Left renal pelvis (tissue), 4 donors: ENCODE results near the gene FTCD. TPM values are rescaled to one million over a fixed set of nuclear protein-coding genes. Genes with fewer than 3 reads are reported as not detected.
"Not testable (repeated sequence)": the region's sequence is repeated elsewhere in the genome, so short reads cannot be mapped to it uniquely, and the experiment has no call there.

Experiments used
- DNase-seq, 4 donors: peaks; one replicate each; pipeline ENCODE4 v3.0.0-alpha.2; 2013; ENCODE audit warnings: low read depth in 4 of 4, low spot score in 3 of 4
- polyA plus RNA-seq, 4 donors: library from polyadenylated mRNA; unstranded; fragments of 120-200 nt; gene quantifications; one replicate each; pipeline ENCODE4 v1.2.1, GENCODE V29; 2013; ENCODE audit not compliant: insufficient read length in 4 of 4

Gene FTCD
- polyA plus RNA-seq, 4 donors, result 2.9 to 46.9 (median 21.8) TPM

DNA sequence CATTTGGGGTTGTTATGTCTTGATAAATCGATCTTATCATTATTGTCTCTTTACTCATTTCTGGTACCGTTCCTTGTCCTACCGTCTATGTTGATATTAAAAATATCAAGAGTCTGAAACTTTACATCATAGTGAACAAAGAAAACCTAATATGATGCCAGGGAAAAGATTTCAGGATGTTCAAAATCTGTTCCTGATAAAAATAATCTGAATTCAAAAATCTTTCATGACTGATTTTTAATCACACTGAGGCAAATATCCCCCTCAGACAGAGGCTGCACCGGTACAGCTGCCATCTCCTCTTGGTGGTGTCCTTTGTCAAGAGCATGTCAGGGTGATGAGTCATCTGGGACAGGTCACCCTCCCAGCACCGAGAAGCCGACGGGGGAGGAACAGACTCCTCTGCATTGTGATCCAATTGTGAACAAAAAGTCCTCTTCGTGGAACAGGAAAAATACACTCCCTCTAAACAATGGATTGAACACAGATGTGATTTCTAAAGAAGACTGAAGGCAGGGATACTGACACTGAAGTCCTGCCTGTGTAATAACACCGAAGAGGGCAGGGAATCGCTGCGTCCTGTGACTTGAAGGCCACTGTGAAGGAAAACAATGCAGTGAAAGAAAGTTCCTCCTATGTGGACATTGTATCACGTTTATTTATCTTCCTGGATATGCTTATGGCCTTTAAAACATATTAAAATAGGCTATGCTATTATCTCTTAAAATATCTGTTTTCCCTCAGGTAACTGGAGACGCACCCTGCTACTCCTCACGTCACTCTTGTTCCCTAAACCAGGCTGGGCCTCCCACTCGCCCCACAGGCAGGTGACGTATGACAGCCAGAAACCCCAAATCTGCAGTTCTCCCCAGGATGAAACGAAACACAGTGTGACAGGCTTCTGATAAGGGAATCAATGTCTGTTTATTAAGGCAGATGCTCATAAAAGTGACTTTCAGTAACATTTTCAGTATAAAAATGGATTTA is 33.1 kb upstream of the FTCD start:
- DNase-seq, result no peak

DNA sequence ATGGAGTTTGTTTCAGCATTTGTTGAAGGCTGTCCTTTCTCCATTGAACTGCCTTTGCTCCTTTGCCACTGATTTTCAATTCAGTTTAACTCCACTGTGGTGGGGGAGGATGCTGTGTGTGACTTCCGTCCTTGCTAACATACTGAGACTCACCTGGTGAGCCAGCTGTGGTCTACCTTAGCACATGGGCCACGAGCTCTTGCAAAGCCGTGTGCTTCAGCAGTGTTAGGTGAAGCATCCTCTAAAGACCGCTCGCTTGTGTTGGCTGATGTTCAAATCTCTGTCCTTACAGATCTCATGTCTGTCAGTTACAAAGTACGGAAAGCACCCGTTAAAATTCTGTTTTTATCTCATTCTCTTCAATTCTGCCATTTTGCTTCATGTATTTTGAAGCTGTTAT is 32.4 kb upstream of the FTCD start:
- no peak for DNase-seq

DNA sequence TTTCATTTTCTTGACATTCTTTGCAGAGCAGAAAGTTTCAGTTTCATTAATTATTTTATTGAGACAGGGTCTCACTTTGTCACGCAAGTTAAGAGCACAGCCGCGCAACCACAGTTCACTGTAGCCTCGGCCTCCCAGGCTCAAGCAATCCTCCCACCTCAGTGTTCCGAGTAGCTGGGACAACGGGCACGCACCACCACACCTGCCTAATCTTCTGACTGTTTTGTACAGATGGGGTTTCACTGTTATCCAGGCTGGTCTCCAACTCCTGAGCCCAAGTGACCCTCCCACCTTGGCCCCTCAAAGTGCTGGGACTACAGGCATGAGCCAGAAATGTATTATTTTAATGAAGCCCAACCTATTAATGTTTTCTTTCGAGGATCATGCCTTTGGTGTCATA is 31.9 kb upstream of the FTCD start:
- DNase-seq, result no peak

DNA sequence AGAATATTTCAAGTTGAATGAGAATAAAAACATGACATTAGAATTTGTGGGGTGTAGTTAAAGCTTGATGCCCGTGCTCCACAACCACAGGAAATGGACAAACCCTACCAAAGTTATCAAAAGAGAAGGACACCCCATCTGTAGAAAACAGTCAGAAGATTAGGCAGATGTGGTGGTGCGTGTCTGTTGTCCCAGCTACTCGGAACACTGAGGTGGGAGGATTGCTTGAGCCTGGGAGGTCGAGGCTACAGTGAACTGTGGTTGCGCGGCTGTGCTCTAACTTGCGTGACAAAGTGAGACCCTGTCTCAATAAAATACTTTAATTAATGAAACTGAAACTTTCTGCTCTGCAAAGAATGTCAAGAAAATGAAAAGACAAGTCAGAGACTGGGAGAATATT is 30.3 kb upstream of the FTCD start:
- no peak for DNase-seq

DNA sequence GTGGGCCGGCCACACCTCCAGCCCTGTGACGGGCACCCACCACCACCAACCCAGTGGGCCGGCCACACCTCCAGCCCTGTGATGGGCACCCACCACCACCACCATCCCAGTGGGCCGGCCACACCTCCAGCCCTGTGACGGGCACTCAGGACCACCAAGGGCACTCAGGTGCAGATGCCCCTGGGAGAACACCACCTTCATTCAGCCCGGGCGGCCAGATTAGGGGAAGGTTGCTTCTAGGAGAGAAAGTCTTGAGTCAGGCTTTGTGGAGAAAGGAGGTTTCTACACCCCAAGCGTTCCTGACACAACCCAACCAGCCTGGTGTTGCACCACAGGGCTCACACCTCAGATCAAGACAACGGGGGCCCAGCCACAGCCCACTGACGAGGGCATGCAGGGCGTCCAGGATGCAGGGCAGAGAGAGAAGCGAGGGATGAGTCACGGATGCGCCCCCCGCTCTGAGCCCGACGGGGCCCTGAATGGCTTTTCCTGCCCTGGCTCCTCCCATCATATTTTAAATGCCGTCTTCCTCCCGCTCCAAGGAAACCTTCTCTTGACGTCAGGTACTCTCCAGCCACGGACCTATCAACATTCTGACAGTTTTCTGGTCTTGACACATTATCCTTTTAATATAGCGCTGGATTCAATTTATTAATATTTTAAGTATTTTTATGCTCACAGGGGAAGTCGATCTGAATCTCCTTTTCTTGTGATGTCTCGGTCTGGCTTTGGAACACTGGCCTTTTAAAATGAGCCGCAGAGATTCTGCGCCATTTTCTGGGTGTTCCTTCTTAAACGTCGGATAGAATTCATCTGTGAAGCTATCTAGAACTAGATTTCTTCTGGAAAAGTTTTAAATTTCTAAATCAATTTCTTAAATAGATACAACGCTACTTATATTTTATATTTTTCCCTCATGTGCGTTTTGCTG is 29.5 kb upstream of the FTCD start:
- peak; percentile 53 to 84 (median 77) for DNase-seq

DNA sequence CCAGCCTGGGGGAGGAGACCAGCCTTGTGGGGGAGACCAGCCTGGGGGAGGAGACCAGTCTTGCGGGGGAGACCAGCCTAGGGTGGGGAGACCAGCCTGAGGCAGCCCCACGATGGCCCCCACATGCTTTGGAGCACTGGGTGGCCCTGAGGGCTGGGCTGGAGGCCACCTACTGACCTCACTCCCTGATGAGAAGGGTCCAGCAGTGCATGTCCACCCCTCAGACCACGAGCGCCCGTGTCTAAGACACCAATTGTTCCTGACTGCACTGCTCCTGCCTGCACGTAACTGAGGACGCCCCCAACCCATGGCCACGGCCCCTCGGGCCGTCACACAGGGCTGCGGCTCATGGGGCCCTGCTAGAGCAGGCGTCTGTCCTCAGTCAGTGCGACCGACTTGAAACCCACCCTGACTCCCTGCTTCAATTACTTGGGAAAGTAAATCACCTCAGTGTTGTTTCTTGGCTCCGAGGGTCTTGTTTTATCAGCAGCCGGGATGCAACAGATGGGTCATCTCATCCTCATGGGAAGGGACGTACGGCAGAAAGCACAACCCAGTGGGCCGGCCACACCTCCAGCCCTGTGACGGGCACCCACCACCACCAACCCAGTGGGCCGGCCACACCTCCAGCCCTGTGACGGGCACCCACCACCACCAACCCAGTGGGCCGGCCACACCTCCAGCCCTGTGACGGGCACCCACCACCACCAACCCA is 28.7 kb upstream of the FTCD start, which contains the start of gene SPATC1L:
SPATC1L (minus strand) TSS at position 550 of the 715 bp plus-strand sequence. CDS start 1,643 bp downstream, outside the sequence.
- DNase-seq, result peak; percentile 59 to 87 (median 83)

DNA sequence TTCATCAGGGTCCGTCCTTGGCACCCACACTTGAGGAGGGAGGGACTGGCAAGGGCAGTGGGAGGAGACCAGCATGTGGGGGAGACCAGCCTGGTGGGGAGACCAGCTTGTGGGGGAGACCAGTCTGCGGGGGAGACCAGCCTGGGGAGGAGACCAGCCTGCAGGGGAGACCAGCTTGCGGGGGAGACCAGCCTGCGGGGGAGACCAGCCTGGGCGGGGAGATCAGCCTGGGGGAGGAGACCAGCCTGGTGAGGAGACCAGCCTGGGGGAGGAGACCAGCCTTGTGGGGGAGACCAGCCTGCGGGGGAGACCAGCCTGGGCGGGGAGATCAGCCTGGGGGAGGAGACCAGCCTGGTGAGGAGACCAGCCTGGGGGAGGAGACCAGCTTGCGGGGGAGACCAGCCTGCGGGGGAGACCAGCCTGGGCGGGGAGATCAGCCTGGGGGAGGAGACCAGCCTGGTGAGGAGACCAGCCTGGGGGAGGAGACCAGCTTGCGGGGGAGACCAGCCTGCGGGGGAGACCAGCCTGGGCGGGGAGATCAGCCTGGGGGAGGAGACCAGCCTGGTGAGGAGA is 28.0 kb upstream of the FTCD start:
- DNase-seq, result not testable (repeated sequence)

DNA sequence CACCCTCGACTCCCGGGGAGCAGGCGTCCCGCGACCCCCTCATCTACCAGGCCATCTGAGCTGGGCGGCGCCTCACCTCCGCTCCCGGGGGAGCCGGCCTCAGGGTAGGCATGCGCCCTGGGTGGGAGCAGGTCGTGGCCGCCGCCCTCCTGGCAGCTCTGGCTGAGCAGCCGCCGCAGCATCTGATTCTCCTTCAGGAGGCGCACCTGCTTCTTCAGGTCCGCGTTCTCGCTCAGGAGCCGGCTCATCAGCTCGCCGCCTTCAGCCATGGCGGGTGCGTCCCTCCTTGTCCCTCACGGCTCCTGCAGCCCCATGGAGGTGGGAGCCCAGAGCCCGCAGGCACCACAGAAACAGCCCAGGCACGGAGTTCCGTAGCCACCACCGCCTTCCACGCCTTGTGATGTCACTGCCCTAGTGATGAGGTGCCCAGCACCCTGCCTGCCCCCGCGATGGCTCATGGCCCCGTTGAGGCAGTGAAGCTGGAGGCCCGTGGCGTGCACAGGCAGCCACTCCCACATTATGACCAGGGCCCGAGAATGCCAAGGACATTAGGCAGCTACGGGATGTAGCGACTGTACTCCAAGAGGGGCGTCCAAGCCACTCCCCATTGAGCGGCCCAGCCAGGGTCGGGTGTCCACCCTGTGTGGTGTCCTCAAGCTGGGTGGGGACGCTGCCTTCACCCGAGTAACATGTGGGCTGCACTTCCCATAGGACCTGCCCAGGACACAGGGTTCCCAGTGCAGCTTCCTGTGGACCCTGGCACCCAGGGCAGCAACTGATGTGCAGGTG is 27.4 kb upstream of the FTCD start:
- no peak for DNase-seq

DNA sequence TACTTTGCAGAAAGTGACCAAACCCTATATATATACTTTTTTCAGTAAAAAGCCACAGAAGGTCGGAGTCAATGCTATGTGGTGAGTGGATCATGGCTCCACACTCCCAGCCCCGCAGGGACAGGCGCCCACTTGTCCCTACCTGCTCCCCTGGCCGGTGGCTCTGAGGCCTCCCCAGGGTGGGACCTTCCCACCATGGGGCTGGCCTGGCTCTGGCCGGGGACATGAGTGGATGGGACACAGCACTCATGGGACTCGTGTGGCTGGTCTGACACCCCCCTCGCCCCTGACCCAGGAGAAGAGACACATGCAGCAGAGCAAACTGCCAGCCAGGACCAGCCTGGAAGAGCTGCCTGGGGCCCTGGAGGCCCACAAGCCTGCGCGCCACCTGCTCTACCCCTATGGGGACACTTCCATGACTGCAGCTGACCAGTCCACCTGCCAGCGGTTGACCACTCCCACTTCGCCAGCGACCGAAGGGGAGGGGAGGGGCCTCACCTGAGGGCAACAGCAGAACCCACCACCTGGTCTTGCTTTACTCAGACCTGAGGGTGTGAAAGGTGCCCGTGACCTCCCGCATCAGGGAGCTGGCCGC is 26.7 kb upstream of the FTCD start:
- no peak for DNase-seq

DNA sequence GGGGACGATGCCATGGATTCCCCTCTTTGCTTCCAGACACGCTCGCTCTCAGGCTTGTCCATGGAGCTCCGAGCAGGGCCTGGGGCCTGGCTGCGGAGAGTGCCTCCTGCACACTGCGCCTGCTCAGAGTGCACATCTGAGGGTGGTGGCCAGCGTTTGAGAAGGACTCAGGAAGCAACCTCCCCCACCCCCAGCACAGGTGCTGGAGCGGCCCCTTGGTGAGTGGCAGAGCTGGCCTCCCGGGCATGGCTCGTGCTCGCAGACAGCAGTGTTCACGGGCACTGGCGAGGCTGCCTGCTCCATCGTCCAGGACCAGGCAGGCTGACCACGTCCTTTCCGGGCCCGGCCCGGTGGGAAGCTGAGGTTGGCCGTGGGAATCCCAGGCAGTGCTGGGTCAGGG is 26.1 kb upstream of the FTCD start:
- no peak for DNase-seq

DNA sequence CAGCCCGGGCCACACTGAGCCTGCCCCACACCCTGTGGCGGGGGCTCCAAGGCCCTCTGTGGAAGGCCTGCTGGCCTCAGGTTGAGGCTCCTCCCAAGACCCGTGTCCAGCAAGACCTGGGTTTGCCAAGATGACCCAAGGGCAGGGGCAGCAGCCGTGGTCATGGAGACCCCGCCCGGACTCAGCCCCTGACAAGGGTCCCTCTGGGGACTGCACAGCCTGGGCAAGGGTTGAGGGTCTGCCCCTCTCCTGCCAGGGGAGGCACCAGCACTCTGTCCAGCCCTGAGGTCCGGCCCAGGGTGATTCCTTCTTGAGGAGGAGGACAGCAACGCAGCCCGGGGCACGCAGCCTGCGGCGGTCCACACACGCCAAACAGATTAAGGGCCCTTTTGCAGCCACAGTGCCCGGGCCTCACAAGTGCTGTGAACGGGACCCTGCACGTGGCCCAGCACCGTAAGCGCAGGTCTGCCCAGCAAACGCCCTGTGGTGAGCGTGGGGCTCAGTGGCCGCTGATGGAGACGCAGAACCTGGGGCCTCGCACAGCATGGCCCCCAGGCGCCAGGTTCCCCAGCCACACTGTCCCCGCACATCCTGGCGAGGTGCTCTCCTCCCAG is 25.5 kb upstream of the FTCD start:
- DNase-seq, result no peak

DNA sequence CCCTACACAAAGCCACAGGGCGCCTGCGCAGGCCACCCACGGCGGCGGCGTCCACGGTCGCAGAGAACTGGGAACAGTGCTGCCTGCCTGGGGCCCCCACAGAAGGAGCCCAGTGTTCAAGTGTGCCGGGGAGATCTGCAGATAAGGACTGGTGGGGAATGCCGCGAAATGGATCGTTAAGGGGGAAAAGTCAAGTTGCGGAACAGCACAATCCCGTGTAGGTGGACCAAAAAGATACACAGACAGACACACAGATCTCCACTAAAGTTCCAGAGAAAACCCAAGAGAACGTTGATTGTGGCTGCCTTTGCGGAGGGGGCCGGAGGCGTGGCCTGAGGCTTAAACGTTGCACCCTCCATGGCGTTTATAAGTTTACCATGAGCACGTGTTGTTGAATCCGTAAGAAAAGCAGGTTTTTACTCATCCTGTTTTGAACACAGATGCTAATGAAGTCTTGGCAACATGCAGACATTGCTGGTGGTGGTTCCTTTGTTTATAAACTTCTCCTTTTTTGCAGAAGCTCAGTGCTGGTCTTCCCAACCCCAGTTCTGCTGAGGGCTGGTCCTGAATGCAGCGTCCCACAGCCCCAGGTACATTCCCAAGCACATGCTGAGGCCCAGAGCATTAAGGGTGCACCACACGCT is 24.8 kb upstream of the FTCD start:
- DNase-seq, result no peak

DNA sequence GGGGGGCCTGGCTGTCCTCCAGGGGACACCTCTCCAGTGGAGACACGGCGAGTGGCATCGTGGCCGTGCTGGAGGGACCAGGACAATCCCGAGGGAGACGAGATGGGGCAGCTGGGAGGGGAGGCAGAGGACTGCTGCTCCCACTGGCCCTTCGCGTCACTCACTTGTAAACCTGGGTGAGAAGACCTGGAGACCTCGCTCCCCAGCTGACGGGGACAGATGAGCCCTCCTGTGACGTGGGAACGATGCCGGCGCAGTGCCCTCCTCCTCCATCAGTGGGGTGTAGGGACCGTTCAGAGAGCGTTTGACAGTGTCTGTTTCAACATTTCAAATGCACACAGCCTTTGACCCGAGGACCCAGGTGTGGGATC is 24.3 kb upstream of the FTCD start:
- DNase-seq, result no peak

DNA sequence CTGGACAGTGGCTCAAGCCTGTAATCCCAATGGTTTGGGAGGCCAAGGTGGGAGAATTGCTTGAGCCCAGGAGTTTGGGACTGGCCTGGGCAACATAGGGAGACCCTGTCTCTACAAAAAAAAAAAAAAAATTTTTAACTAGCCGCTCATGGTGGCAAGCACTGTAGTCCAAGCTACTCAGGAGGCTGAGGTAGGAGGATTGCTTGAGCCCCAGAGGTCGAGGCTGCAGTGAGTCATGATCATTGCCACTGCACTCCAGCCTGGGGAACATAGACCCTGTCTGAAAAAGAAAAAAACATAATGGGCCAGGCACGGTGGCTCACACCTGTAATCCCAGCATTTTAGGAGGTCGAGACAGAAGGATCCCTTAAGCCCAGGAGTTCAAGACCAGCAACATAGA is 23.6 kb upstream of the FTCD start:
- no peak for DNase-seq

DNA sequence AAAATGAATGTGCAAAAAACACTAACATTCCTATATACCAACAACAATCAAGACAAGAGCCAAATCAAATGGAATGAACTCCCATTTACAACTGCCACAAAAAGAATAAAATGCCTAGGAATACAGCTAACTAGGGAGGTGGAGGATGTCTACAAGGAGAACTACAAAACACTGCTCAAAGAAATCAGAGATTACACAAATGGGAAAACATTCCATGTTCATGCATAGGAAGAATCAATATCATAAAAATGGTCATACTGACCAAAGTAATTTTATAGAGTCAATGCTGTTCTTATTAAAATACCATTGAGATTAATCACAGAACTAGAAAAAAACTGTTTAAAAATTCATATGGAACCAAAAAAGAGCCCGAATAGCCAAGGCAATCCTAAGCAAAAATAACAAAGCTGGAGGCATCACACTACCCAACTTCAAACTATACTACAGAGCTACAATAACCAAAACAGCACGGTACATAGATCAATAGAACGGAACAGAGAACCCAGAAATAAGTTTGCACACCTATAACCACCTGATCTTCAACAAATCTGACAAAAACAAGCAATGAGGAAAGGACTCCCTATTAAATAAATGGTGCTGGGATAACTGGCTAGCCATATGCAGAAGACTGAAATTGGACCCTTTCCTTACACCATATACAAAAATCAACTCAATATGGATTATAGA is 21.2 kb upstream of the FTCD start:
- not testable (repeated sequence) for DNase-seq

DNA sequence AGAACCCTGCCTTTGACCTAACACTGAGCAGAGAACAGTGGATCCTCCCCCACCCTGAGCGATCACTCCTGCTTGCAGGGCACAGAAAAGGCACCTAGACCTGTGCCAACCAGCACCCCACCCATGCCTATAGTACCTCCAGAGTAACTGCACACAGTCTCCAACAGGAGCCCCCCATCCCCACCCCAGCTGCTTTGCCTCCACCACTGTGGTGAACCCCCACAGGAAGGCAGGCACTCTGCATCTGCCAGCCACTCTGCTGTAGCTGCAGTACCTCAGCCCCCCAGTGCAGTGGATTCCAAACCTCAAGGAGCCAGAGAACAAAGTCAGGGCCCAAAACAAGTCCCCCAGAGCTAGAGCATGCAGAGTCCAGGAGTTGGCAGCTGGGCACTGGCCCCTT is 18.2 kb upstream of the FTCD start:
- DNase-seq, result no peak

DNA sequence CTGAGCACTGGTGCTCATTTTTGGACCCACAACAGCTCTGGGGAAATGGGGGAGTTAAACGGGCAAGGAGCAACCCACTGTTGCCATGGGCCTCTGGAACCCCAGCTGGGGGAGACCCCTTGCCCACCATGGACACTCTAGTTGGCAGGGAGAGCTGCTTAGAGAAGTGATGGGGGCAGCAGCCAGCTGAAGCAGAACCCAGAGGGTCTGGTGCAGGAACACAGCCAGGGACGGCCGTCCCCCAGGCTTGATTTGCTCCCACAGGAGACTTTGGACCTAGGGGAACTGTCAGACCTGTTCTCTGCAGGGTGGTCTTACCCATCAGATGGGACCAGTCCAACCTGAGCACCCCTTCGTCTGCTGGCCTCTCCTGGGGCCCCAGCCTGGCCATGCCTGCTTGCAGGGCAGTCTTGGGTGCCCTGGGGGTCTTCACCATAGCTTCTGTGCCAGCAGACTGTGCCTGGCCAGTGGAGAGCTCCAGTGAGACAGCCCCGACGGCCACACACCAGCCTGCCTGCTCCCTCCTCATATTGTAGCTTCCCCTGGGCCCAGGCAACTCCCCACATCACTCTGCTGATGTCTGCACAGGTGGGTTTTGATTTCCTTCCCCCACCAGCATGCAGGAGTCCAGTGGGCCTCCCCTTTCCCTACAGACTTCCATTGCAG is 17.6 kb upstream of the FTCD start:
- no peak for DNase-seq
